Fibroblast of the aortic adventitia (primary cell): ENCODE results near the gene PANK4. TPM values are rescaled to one million over a fixed set of nuclear protein-coding genes. Genes with fewer than 3 reads are reported as not detected.
"Not testable (repeated sequence)": the region's sequence is repeated elsewhere in the genome, so short reads cannot be mapped to it uniquely, and the experiment has no call there.

ENCODE experiments used
- DNase-seq: peaks from one replicate; pipeline ENCODE4 v3.0.0-alpha.2; 2010; ENCODE audit warnings: low read depth
- H3K4me3 ChIP-seq: 2 replicates; pipeline ENCODE4 v1.5.1; 2011; ENCODE audit warnings: low read depth, mild to moderate bottlenecking, control low read depth, low read length, moderate library complexity
- total RNA-seq: library from RNA; depleted of rRNA; stranded (reverse); fragments of >200 nt; gene quantifications from 2 replicates; pipeline ENCODE4 v1.2.3, GENCODE V29; 2012; ENCODE audit warnings: low replicate concordance
- TF ChIP-seq, protein P1 (sequence below): IDR thresholded peaks from 2 replicates; pipeline ENCODE4 v1.5.1; 2011; ENCODE audit warnings: mild to moderate bottlenecking, low read length, control low read depth, inconsistent platforms; ENCODE audit not compliant: insufficient read depth

The PANK4 gene
- 22.8 and 23.4 TPM in 2 replicates for total RNA-seq

- peak within 1 kb of the TSS; percentile 85 for H3K4me3 ChIP-seq
- DNase-seq, result peak; percentile 89
- TF ChIP-seq, protein P1, sequence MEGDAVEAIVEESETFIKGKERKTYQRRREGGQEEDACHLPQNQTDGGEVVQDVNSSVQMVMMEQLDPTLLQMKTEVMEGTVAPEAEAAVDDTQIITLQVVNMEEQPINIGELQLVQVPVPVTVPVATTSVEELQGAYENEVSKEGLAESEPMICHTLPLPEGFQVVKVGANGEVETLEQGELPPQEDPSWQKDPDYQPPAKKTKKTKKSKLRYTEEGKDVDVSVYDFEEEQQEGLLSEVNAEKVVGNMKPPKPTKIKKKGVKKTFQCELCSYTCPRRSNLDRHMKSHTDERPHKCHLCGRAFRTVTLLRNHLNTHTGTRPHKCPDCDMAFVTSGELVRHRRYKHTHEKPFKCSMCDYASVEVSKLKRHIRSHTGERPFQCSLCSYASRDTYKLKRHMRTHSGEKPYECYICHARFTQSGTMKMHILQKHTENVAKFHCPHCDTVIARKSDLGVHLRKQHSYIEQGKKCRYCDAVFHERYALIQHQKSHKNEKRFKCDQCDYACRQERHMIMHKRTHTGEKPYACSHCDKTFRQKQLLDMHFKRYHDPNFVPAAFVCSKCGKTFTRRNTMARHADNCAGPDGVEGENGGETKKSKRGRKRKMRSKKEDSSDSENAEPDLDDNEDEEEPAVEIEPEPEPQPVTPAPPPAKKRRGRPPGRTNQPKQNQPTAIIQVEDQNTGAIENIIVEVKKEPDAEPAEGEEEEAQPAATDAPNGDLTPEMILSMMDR, result peak; percentile 14
Observed at GRCh38 chr1:2525920-2526823, at the start of gene PANK4. Gene PANK4 (minus strand): TSS chr1:2526596. CDS start chr1:2526587, 9 bp downstream.

DNA sequence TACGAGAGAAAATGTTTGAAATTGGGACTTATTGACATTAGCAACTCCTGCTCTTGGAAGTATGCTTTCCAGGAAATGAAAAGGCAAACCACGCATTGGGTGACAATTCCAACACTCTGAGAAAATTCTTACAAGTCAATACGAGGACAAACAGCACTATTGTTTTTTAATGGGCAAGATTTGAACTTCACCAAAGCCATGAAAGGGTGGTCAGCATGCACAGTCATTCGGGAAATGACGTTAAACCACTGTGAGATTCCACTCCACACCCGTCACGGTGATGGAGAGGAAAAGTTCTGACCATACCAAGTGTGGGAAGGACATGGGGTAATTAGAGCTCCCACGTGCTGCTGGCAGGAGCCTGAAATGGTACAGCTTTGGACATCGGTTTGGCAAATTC is 48.0 kb upstream of the PANK4 start:
- no peak overlapping the region for H3K4me3 ChIP-seq
- DNase-seq, result peak; percentile 8
- TF ChIP-seq, protein P1, result no peak

DNA sequence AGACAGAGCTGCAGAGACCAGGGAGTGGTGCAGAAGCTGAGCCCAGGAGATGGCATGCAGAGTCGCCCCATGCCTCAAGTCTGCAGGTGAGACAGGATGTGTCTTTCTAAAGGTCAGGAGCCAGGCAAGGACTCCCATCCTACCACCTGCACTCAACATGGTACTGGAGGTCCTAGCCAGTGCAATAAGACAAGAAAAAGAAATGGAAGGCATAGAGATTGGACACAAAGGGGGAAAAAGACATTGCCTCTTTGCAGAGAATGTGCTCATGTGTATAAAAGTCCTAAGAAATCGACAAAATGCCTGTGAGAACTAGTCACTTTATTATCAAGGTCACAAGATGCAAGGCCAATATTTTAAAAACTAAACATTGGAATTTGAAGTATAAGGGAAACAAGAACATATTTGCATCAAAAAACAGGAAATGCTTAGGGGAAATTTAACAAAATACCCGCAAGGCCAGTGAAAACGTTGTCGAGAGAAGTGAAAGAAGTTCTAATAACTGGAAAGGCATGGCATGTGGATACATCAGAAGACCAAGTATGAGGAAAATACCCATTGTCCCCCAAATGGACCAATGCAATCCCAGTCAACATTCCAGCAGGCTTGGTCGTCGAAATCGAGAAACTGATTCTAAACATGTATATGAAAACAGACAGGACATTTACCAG is 47.0 kb upstream of the PANK4 start:
- TF ChIP-seq, protein P1, result no peak
- DNase-seq, result no peak
- H3K4me3 ChIP-seq, result no peak overlapping the region

- no peak overlapping the region for H3K4me3 ChIP-seq
- DNase-seq, result no peak
- TF ChIP-seq, protein P1, result no peak
Observed at GRCh38 chr1:2571348-2571747, 45.0 kb upstream of the PANK4 start.

GRCh38 chr1:2570332-2570731 is 43.9 kb upstream of the PANK4 start:
- H3K4me3 ChIP-seq, result no peak overlapping the region
- TF ChIP-seq, protein P1, result no peak
- DNase-seq, result no peak

DNA sequence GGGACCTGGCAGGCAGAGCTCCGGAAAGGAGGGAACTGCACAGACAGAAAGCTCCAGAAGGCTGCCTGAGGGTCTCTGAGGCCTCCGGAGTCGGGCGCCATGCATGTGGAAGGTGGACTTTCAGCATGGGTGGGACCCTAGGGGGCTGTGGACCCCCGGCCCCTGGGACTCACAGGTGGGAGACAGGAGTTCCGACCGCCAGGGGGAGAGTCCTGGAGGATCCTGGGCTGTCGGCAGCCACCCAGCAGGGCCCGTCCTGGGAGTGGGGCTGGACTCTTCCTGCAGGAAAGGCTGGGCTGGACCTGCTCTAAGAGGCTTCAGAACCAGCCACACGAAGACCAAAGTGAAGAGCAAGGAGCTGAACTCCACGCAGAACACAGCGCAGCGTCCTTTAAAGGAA is 43.3 kb upstream of the PANK4 start:
- not testable (repeated sequence) for H3K4me3 ChIP-seq, DNase-seq

DNA sequence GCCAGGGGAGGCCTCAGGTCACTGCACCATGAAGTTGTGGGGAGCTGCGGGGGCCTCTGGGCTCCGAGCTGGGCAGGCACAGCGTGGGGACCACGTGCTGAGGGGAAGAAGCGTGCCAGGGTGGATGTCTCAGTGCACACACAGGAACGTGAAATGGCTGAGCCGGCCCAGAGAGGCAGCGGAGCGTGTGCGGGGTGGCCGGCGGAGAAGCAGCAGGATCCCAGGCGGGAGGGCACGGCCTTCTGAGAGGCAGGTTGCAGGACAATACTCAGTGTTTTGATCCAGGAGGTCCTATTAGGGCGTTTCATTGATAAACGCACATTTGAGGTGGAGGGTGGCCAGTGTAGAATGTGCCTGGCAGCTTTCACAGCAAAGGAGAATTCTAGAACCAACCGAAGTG is 42.7 kb upstream of the PANK4 start:
- TF ChIP-seq, protein P1, result no peak
- DNase-seq, result no peak
- no peak overlapping the region for H3K4me3 ChIP-seq

- H3K4me3 ChIP-seq, result not testable (repeated sequence)
Observed at GRCh38 chr1:2568187-2568816, 41.9 kb upstream of the PANK4 start.

More at GRCh38 chr1:2568187-2568816, 41.9 kb upstream of the PANK4 start:
- DNase-seq, result not testable (repeated sequence)
